Hematopoietic multipotent progenitor cell treated with erythropoietin and hydrocortisone succinate and interleukin-3 and kit ligand, for 6 days (in vitro differentiated cells): ENCODE results near the gene RFPL4A.
A peak's percentile ranks its signal among the peaks of the same experiment; 100 is the strongest.

Experiments used
- DNase-seq: peaks from one replicate; pipeline ENCODE4 v3.0.0-alpha.2; 2015

RFPL4A gene

DNA sequence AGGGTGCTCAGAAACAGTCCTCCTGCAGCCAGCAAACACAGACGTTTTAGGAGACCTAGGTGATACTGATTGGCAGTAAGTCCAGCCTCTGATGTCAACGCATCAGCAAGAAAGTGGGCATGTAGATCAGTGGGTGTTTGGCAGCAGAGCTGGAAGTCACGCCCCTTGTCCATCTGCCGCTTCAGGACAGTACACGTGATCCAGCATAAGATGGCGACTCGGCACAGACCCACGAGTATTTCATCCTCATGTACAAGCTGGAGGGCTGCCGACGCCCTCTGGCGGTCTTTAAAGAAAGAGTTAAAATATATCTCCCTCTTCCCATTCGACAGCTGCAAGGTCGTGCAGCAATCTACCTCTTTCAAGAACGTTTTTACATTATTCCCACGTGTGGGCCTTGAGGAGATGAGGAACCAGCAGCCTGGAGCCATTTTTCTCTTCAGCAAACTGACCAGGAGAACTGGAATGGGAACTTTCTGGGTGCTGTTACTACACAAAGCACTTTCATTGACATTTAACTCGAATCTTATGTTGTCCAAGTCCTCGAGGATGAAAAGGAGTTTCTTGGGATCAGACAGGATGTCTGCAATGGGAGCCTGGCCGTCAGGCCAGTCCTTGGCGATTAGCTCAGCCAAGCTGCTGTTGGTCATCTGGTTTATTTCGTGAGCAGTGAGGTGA is 50.6 kb downstream of the RFPL4A start:
- peak; percentile 84 for DNase-seq

DNA sequence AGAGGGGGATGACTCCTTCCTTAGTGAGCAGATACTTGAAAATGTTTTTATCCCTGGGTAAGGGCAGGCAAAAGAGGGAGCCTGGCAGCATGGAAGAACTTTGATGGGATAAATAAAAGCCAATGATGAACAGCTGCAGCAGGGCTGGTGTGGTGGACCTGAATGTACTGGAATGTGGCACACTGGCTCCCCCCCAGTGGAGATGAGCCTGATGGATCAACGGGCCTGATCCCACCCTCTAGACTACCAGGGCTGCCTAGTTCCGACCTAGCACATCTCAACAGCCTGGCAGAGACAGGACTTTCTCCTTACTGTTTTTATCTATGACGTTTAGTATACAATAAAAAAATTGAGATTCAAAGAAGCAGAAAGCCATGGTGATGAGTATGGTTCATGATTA is 52.4 kb downstream of the RFPL4A start:
- DNase-seq: no peak

DNA sequence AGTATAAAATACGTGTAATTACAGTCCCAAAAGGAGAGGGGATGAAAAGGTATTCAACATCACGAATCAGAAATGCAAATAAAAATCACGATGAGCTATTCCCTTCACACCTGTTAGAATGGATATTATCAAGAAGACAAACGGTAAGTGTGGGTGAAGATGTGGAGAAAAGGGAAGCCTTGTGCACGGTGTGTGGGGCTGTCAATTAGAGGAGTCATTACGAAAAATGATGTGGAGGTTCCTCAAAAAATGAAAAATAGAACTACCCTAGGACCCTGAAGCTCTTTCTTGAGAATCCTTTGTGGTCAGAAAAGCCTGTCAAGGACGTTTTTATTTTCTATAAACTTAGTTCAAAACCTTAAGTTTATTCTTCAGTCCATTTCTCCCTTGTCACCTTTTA is 53.6 kb downstream of the RFPL4A start:
- no peak for DNase-seq
